GM10266 (cell line): Measurements from ENCODE around the gene BCDIN3D.

ENCODE experiments used
- DNase-seq: peaks from one replicate; pipeline ENCODE4 v3.0.0; 2012; ENCODE audit errors: extremely low spot score
- CTCF ChIP-seq: IDR thresholded peaks from 2 replicates; pipeline ENCODE4 v1.5.1; 2012; ENCODE audit warnings: mild to moderate bottlenecking, low read depth; ENCODE audit not compliant: control insufficient read depth, insufficient read depth; ENCODE audit errors: missing control alignments

The BCDIN3D gene

GRCh38 chr12:49790741-49791555 lies 52.0 kb downstream of the BCDIN3D start:
- TF ChIP-seq CTCF = no peak
- DNase-seq = no peak

- TF ChIP-seq CTCF = no peak
- no peak for DNase-seq
Measured at GRCh38 chr12:49789992-49790391, 52.9 kb downstream of the BCDIN3D start.

GRCh38 chr12:49787672-49788071 lies 55.2 kb downstream of the BCDIN3D start:
- TF ChIP-seq CTCF = no peak
- DNase-seq = no peak
